GM18507 (cell line): ENCODE measurements around the gene GLT1D1.

Source experiments
- DNase-seq: peaks from one replicate; pipeline ENCODE4 v3.0.0; 2011; ENCODE audit warnings: low read depth; ENCODE audit not compliant: insufficient read length; ENCODE audit errors: extremely low spot score
- FAIRE-seq: peaks from 2 replicates; lab custom pipeline; 2011; peaks lifted over from hg19 to GRCh38; lab: Jason Lieb, UNC

The GLT1D1 gene

DNA sequence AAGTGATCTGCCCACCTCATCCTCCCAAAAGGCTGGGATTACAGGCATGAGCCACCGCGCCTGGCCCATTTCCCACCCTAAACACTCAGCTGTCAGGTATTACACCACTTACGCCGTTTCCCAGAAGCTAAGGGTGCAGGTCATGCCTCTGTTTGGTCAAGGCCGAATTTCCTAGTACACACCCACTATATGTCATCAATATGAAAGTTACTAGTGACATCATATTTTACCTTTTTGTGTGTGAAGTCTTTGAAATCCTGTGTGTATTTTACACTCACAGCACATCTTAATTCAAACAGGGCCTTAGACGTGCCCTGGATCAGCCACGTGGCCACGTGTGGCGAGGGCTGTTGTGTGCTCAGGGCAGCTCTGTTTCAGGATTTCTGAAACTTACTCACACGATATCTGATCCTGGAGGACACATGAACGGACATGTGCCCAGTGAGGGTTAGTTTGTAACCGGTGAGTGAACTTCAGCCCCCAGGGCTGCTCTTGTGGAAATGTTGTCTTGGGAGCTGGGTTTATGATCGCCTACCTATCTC is 51.8 kb downstream of the GLT1D1 start:
- DNase-seq, result no peak
- FAIRE-seq, result no peak

GRCh38 chr12:128906485-128907137 is 53.3 kb downstream of the GLT1D1 start:
- DNase-seq, result no peak
- no peak for FAIRE-seq

- FAIRE-seq, result no peak
- no peak for DNase-seq
These were observed 55.0 kb downstream of the GLT1D1 start for GRCh38 chr12:128908254-128908653.

DNA sequence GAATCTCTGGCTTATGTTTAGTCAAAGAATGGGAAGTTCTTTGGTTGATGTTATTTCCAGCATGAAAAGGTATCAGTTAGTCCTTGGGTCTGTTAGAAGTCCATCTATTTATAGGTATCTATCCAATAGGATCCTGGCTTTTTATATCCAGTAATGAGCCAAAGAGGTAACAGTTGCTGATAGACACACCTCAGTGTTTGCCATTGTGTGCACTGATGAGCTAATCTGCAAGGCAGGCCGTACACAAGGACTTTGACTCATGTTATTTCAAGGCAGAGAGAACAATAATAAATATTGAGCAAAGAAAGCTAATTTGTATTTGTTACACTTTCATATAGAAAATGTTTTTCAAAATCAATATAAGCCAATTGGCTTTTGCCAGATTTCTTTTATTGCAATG is 56.4 kb downstream of the GLT1D1 start:
- DNase-seq (no peak), FAIRE-seq (no peak)

DNA sequence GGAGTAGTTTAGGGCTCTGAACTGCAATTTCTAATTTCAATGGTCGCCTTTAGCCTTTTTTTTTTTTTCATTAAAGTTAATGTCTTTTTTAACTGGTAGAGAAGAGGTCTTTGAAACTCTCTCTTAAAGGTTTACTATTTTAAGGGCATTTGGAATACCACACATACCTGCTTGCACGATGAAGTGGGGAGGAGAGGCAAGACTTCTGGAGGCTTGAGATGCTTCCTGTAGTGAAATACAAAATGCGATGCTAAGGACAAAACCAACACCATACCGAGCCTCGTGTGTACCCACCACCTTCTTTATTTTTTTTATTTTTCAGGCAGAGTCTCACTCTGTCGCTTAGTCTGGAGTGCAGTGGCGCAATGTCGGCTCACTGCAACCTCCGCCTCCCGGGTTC is 57.4 kb downstream of the GLT1D1 start:
- DNase-seq, result no peak
- FAIRE-seq, result no peak

- FAIRE-seq (no peak), DNase-seq (no peak)
These were observed 58.6 kb downstream of the GLT1D1 start for GRCh38 chr12:128911861-128912260.

- FAIRE-seq (peak; percentile 82), DNase-seq (no peak)
These were observed 61.8 kb downstream of the GLT1D1 start for GRCh38 chr12:128914908-128915563.

GRCh38 chr12:128916425-128916824 is 63.1 kb downstream of the GLT1D1 start:
- DNase-seq, result no peak
- no peak for FAIRE-seq

DNA sequence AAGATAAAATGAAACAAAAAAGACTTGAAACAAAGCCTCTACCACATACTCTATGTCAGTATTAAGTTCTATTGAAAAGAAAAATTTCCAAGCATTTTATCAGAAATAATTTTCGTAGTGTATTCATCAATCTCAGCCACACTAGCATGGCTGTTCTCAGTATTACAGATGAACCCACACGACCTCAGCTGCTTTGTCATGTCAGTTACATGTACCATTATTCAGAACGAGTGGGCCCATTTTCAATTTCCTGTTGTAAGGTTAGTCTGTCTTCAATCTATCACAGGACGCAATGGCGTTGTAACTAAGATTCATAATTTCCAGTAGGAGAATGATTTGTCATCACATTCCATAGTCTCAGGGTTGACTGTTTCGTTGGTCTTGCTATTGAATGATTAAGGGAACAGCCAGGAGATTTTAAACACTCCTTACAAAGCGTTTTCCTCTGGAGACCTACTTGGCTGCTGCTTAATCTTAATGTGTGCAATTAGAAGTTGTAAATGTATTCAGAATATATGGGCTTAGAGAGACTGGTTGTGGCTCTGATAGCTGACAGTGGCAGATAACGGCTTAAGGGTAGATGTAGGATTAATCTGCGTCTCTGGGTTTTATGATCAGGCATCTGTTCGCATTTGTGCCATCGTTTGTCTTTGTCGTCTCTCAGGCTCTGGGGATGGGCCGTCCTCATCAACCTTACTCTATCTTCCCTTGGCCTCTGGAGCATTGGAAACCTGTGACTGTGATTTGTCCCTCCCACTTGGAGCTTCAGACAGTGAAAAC is 65.4 kb downstream of the GLT1D1 start:
- FAIRE-seq (no peak), DNase-seq (no peak)

DNA sequence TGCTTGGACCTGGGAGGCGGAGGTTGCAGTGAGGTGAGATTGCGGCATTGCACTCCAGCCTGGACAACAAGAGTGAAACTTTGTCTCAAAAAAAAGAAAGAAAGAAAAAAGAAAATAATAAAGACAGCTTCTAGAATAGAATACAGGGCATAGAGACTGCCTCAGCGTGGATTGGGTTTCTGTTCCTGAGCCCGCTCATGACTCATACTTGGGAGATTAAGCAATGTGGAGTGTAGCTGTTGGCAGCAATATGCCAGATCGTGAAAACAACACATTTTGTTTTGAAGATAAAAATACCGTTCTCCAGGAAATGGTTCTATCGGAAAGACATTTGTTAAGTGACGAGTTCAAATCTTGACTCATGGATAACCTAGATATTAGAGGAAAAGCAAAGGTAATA is 67.2 kb downstream of the GLT1D1 start:
- DNase-seq (no peak), FAIRE-seq (no peak)

DNA sequence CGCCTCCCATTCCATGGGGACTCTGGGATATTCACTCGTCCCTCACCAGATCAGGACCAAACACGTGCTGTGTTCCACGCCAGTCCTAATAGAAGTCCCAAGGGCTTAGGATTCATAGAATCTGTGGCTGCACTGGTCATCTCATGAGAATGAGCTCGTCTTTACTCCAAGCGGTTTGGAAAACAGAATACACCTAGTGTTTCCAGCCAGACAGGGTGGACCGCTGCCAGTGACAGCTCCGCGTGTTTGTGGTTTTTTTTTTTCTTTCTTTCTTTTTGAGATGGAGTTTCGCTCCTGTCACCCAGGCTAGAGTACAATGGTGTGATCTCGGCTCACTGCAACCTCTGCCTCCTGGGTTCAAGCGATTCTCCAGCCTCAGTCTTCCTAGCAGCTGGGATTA is 75.1 kb downstream of the GLT1D1 start:
- FAIRE-seq (no peak), DNase-seq (no peak)

- DNase-seq (no peak), FAIRE-seq (no peak)
These were observed 75.8 kb downstream of the GLT1D1 start for GRCh38 chr12:128929057-128929456.

DNA sequence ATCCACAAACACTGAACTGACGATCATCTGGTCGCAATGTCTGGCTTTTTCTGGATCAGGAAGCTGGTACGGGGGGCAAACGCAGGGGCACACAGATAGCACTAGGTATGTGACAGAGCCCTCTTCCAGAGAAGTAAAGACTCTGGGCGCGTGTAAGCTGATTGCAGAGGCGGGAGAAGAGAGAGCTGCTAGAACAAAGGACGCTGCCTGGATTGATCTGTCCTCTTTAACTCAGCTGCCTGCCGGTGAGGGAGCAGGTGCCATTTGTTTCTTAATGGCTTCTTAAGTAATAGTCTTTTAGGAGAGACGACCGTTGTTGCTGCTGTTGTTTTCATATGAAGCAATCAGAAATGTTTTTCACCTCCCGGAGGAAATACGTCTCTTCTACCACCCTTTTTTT is 77.3 kb downstream of the GLT1D1 start:
- FAIRE-seq, result no peak
- no peak for DNase-seq

DNA sequence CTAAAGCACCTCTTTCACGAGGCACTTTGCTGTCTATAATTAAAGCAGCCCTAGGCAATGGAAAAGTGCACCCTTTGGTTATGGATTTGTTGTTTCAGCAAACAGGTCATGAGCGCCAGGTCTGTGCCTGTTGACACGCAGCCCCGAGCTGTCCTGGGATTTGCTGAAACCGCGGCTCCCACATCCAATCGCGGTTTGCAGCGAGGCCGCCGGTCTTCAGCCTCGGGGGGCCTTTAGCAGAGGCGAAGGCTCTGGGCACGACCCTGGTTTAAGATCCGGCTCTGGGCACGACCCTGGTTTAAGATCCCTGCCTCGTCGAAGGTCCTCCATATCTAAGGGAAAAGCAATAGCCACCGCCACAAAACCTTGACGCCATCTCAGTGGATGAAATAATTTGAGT is 79.2 kb downstream of the GLT1D1 start:
- no peak for FAIRE-seq
- DNase-seq, result no peak

GRCh38 chr12:128933039-128933438 is 79.8 kb downstream of the GLT1D1 start:
- FAIRE-seq (no peak), DNase-seq (no peak)

GRCh38 chr12:128933926-128934325 is 80.6 kb downstream of the GLT1D1 start:
- no peak for DNase-seq

GRCh38 chr12:128938886-128939285 is 85.6 kb downstream of the GLT1D1 start:
- no peak for DNase-seq

More at GRCh38 chr12:128933926-128934325, 80.6 kb downstream of the GLT1D1 start:
- FAIRE-seq, result no peak

GRCh38 chr12:128940090-128940888 is 87.0 kb downstream of the GLT1D1 start:
- no peak for DNase-seq
- no peak for FAIRE-seq

More at GRCh38 chr12:128938886-128939285, 85.6 kb downstream of the GLT1D1 start:
- FAIRE-seq, result no peak

- DNase-seq (no peak), FAIRE-seq (no peak)
These were observed 87.7 kb downstream of the GLT1D1 start for GRCh38 chr12:128940974-128941373.
